GM19193 (cell line): Measurements from ENCODE around the gene S100B.

Experiments used
- POLR2A ChIP-seq: IDR thresholded peaks from 4 replicates; pipeline ENCODE4 v1.6.1; 2011; ENCODE audit not compliant: insufficient read depth, insufficient read length; ENCODE audit errors: extremely low read depth

S100B gene

DNA sequence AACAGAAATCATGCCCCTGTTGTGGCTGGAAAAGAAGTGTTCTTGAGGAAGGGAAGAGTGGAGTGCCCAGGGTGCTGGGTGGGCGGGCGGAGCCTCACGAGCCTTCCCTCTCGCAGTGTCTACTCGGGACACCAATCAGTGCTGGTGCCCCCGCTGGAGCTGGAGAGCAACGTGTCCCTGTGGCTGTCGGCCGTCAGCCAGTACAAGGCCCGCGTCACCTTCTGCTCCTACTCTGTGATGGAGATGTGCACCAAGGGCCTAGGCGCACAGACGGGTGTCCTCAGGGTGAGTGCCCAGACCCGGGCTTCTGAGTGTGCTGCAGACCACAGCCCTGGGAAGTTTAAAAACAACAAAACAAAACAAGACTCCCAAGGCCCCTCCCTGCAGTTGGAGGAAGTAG is 47.4 kb downstream of the S100B start:
- TF ChIP-seq POLR2A: no peak

DNA sequence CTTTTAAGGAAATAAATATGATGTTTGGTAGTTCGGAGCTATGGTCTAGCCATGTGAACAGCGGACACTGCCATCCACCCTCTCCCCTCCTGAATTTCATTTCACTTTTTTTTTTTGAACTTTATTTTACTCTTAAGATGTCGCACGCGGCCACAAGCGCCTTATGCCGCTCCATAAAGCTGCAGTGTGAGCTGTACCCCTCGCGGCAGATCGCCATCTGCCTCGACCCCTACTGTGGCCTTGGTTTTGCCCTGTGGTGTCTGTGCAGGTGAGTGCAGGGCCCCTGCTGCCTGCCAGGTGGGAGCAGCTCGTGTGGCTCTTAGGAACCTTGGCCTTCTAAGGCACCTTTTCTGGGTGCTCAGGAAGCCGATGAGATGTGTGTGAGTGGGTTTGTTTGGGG is 48.1 kb downstream of the S100B start:
- TF ChIP-seq POLR2A: no peak

DNA sequence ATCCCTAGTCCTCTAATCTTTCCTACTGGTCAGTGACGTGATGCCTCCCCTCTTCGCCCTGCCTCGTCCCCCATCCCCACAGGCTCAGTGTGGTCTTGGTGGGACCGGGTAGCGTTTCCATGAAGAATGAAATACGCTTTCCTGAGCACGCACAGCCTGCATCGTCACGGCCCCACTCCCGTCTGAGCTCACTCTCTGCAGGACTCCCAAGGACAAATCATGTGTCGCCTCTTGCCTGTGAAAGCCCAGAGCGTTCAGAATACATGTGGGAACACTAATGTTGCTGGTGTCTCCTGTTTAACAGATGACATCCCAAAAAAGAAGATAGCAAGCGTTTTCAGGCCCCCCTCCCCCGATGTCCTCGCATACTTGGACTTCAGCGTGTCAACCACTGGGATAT is 49.2 kb downstream of the S100B start:
- no peak for TF ChIP-seq POLR2A

DNA sequence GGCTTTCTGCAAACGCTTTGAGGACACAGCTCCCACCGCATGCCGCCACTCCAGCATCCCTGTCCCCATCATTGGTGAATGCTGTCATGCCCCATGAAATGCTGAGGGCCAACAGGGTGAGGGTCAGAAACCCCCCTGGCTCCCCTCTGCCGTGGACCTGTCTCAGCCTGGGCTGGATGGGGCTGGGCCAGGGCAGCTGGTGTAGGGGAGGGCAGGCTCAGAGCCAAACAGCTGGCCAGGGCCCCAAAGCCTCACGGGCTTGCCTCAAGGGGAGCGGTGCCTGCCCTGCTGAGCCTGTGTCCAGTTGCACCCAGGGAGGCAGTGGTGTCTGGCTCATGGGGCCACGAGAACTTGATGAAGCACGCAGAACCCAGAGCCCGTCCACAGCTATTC is 49.7 kb downstream of the S100B start:
- no peak for TF ChIP-seq POLR2A

DNA sequence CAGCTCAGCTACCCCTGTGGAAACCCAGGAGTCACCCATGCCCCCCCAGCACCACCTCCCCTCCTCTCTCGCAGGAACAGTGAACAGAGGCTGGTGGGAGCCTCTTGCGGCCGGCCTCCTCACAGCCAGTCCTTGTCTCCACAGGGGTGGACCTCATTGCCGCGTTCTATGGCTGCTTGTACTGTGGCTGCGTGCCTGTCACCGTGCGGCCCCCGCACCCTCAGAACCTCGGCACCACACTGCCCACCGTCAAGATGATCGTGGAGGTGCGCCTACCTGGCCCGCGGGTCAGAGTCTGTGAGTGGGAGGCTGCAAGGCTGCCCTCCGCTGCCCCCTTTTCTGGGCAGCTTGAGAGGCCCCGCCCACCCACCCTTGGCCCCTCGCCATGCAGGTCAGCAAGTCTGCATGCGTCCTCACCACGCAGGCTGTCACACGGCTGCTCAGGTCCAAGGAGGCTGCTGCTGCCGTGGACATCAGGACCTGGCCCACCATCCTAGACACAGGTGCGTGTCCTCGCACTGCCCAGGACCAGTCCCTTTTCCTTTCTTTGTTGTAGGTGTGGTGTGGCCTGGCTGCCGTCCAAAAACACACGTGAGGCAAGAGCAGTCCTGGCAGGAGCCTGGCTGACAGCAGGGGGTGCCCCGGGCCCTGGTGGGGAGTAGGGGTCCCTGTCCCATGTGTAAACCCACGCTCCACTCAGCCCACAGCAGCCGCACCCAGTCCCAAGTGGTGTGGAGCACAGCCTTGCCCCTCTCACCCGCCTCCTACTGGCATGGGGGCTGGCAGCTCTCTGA is 50.3 kb downstream of the S100B start:
- no peak for TF ChIP-seq POLR2A

DNA sequence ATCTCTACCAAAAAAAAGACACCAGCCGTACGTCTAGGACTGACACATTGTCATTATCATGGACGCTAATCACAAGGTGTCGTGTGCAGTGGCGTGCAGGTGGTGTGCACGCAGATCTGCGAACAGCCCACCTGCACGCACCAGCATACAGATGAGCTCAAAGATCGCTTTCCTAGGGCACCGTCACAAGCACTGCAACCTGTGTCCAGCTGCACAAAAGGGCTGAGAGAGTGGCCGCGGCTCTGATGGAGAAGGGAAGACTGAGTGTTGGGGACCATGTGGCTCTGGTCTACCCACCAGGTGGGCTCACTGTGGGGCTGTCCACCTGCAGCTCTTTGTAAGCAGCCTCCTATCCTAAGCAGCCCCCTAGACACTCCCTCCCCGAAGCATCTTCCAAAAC is 50.9 kb downstream of the S100B start:
- TF ChIP-seq POLR2A: no peak

DNA sequence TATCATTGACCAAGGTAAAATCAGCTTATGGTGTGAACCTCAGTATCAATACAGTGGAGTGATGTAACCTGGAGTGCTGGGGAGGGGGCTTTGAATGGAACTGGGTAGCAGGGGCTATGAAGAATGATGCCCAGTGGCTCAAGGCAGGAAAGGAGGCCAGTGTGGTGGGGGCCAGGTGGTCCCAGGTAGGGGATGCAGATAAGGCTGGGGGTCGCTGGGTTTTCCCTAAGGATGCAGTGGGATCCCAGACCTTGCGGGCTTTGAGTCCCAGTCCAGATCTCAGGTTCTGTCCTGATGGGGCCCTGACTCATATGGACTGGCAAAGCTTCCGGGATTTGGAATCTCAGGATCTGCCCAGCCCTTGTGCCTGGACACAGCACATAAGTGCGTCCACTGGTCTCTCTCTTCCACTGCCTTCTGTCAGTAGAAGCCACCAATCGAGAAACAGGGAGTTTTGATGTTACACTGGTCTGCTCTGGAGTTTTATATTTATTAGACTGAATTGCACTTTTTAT is 52.0 kb downstream of the S100B start:
- no peak for TF ChIP-seq POLR2A

DNA sequence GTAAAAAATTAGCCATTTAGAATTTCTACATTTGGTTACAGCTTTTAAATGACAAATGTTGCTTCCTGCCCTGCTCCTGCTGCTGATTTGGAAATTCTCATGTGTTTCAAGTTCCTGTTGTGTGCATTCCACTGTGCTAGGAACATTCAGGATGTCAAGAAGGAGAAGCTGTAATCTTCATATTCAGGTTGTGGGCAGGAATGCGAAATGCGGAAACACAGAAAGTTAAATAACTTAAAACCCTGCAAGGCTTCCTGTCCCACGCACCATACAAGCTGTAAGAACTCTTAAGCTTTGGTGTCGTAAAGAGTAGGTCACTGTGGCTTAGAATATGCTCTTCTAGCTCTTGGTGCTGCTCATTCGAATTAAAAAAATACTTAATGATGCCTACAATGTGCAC is 52.6 kb downstream of the S100B start:
- no peak for TF ChIP-seq POLR2A

DNA sequence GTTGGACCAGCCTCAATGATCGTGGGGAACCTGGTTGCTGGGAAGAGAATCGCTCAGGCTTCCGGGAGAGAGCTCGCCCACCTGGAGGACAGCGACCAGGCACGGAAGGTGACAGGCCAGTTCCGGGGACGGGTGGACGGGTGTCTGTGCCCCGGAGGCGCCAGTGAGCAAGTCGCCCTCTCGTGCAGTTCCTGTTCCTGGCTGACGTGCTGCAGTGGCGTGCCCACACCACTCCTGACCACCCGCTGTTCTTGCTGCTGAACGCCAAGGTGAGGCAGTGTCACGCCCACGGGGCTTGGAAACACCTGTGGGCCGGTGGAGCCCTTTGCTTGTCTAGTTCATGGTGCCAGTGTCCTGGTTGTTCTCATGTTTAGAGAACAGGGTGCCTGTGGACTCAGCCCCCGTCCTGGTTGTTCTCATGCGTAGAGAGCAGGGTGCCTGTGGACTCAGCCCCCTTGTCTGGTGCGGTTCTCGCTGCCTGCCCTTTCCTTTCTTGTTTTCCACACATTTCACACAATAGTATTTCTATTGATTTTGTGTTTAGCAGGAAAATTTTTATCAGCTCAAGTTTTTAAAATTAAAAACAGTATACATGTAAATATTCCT is 53.1 kb downstream of the S100B start:
- TF ChIP-seq POLR2A: no peak

DNA sequence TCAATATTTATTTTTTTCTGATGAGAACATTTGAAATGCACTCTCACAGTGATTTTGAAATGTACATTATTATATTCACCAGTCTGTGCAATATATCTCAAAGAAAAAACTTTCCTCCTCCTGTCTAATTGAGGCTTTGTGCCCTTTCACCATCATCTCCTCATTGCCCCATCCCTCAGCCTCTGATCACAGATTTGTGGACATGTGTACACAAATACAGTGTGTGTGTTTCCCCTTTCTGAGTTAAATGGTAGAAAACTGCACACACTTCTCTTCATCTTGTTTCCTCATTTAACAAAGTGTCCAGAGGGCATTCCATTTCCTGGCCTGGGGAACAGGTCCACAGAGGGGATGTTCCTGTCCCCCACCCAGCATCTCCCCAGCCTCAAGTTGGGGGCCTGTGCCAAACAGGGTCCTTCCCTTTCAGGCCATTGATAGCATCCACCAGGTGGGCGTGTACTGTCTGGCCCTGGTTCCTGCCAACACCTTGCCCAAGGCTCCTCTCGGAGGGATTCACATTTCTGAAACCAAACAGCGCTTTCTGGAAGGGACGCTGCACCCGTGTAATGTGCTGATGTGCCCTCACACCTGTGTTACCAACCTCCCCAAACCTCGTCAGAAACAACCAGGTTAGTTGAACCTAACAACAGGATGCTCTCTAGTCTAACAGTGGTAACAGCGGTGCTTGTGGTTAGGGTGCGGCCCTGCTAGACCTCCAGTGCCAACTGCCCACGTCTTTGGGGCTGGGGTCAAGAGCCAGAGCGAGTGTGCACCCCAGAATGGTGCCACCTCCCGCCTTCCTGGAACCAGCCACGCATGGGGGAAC is 54.6 kb downstream of the S100B start:
- TF ChIP-seq POLR2A: no peak

DNA sequence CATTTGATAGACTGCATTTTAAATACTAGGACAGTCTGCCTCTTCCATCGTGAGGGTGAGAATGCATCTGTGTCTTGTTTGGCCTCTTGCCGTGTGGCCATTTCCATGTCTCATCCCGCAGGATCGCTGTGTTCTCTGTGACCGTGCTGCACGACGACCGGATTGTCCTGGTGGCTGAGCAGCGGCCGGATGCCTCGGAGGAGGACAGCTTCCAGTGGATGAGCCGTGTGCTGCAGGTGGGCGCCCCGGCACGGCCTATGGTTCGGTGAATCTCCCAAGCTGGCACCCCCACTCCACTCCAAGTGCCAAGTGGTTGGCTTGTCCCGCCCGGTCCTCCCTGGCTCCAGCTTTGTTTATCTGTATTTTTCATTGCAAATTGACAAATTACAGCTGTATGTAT is 55.2 kb downstream of the S100B start:
- no peak for TF ChIP-seq POLR2A
